ENCODE data around the gene KANK2.
"Not testable (repeated sequence)": the region's sequence is repeated elsewhere in the genome, so short reads cannot be mapped to it uniquely, and the experiment has no call there.

KANK2 gene

DNA sequence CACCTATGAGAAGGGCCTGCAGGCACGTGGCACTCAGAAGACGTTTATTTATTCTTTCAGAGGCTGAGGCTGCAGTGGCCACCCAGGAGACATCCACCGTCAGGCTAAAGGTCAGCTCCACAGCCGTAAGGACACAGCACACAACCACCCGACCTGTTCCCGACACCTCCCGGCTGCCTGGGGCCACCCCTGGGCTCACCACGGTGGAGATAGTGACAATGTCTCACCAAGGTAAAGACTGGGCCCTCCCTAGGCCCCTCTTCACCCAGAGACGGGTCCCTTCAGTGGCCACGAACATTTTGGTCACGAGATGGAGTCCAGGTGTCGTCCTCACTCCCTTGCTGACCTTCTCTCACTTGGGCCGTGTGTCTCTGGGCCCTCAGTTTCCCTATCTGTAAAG lies 74.2 kb downstream of the KANK2 start:
- H3K4me3 ChIP-seq (ENCODE audit: low read depth, low read length) = no peak overlapping the region
- TF ChIP-seq CTCF (IDR thresholded peaks at IDR 0.05; ENCODE audit: low read depth, low read length) = no peak
- H3K27me3 ChIP-seq = no peaks in the 10 kb centered on the region
- H3K9me3 ChIP-seq = no peaks in the 10 kb centered on the region
- DNase-seq = no peak
- H3K4me1 ChIP-seq = no peaks in the 10 kb centered on the region
- peaks cover 84% of the 10 kb centered on the region for H3K36me3 ChIP-seq

- H3K4me1 ChIP-seq; H3K9me3 ChIP-seq; H3K27me3 ChIP-seq; DNase-seq; H3K4me3 ChIP-seq (ENCODE audit: low read depth, low read length): not testable (repeated sequence)
- H3K36me3 ChIP-seq = peaks cover 82% of the 10 kb centered on the region
These were observed 75.4 kb downstream of the KANK2 start for GRCh38 chr19:11121963-11122362.

DNA sequence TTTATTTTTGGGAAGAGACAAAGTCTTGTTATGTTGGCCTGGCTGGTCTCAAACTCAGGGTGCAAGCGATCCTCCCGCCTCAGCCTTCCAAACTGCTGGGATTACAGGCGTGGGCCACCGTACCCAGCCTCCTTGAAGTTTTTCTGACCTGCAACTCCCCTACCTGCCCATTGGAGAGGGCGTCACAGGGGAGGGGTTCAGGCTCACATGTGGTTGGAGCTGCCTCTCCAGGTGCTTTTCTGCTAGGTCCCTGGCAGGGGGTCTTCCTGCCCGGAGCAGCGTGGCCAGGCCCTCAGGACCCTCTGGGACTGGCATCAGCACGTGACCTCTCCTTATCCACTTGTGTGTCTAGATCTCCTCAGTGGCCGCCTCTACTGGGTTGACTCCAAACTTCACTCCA lies 80.8 kb downstream of the KANK2 start:
- H3K9me3 ChIP-seq = no peaks in the 10 kb centered on the region
- H3K4me1 ChIP-seq = no peaks in the 10 kb centered on the region
- H3K36me3 ChIP-seq = peaks cover 93% of the 10 kb centered on the region
- no peak overlapping the region for H3K4me3 ChIP-seq (ENCODE audit: low read depth, low read length)
- no peak for DNase-seq
- TF ChIP-seq CTCF (IDR thresholded peaks at IDR 0.05; ENCODE audit: low read depth, low read length) = no peak
- H3K27me3 ChIP-seq = no peaks in the 10 kb centered on the region

- peaks cover 97% of the 10 kb centered on the region for H3K36me3 ChIP-seq
- no peak for DNase-seq
- no peaks in the 10 kb centered on the region for H3K27me3 ChIP-seq
- H3K4me3 ChIP-seq (ENCODE audit: low read depth, low read length) = no peak overlapping the region
- no peaks in the 10 kb centered on the region for H3K4me1 ChIP-seq
- TF ChIP-seq CTCF (IDR thresholded peaks at IDR 0.05; ENCODE audit: low read depth, low read length) = no peak
- H3K9me3 ChIP-seq = no peaks in the 10 kb centered on the region
These were observed 81.4 kb downstream of the KANK2 start for GRCh38 chr19:11115895-11116446.

GRCh38 chr19:11115042-11115441 lies 82.3 kb downstream of the KANK2 start:
- H3K4me1 ChIP-seq = no peaks in the 10 kb centered on the region
- TF ChIP-seq CTCF (IDR thresholded peaks at IDR 0.05; ENCODE audit: low read depth, low read length) = no peak
- DNase-seq = no peak
- peaks cover 97% of the 10 kb centered on the region for H3K36me3 ChIP-seq
- no peak overlapping the region for H3K4me3 ChIP-seq (ENCODE audit: low read depth, low read length)
- no peaks in the 10 kb centered on the region for H3K27me3 ChIP-seq
- no peaks in the 10 kb centered on the region for H3K9me3 ChIP-seq
